ENCODE data around the gene DHRS7.
"Not testable (repeated sequence)": the region's sequence is repeated elsewhere in the genome, so short reads cannot be mapped to it uniquely, and the experiment has no call there.

DHRS7 gene

DNA sequence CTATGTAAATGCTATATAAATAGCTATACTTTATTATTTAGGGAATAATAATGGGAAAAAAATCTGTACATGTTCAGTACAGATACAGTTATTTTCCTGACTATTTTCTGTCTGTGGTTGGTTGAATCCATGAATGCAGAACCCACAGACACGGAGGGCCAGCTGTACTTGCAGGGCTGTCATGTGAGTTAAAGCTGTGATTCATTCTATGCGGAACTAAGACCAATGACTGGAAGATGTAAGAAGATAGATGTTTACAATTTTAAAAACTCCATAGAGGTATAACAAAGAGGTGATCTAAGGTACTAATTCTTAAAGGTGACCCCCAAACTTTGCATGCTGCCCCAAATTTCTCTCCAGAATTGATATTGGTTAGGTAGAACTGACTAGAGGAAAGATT is 58.9 kb downstream of the DHRS7 start:
- Histone ChIP-seq H2AFZ (ENCODE audit: low read length) (no peak overlapping the region), H3K4me1 (ENCODE audit: insufficient read depth, low read length, poor library complexity, severe bottlenecking) (peaks cover 18% of the 10 kb centered on the region), H3K4me3 (ENCODE audit: low read length, poor library complexity, severe bottlenecking) (no peak overlapping the region), H3K9me2 (replicated peaks; ENCODE audit: low read depth, low read length) (no peaks in the 10 kb centered on the region), H3K79me2 (ENCODE audit: insufficient read depth, low read length) (peaks cover 97% of the 10 kb centered on the region), H4K20me1 (ENCODE audit: insufficient read depth, low read length, poor library complexity, severe bottlenecking) (peaks cover 29% of the 10 kb centered on the region), H3F3A (ENCODE audit: low read depth) (no peaks in the 10 kb centered on the region), H3K9me3 (ENCODE audit: insufficient read depth, low read depth, low read length) (no peaks in the 10 kb centered on the region), H3K4me2 (ENCODE audit: low read depth, low read length, poor library complexity, severe bottlenecking) (no peak overlapping the region), H3K9ac (ENCODE audit: low read depth, low read length, poor library complexity, severe bottlenecking) (no peak overlapping the region), H3K27me3 (ENCODE audit: insufficient read depth, low read length, poor library complexity, severe bottlenecking) (no peaks in the 10 kb centered on the region), H3K36me3 (ENCODE audit: insufficient read depth, low read length) (peaks cover 27% of the 10 kb centered on the region)
- TF ChIP-seq, protein P1, sequence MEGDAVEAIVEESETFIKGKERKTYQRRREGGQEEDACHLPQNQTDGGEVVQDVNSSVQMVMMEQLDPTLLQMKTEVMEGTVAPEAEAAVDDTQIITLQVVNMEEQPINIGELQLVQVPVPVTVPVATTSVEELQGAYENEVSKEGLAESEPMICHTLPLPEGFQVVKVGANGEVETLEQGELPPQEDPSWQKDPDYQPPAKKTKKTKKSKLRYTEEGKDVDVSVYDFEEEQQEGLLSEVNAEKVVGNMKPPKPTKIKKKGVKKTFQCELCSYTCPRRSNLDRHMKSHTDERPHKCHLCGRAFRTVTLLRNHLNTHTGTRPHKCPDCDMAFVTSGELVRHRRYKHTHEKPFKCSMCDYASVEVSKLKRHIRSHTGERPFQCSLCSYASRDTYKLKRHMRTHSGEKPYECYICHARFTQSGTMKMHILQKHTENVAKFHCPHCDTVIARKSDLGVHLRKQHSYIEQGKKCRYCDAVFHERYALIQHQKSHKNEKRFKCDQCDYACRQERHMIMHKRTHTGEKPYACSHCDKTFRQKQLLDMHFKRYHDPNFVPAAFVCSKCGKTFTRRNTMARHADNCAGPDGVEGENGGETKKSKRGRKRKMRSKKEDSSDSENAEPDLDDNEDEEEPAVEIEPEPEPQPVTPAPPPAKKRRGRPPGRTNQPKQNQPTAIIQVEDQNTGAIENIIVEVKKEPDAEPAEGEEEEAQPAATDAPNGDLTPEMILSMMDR (conservative IDR thresholded peaks at IDR 0.05; ENCODE audit: low read length), result no peak
- TF ChIP-seq EZH2phosphoT487 (IDR thresholded peaks at IDR 0.05; ENCODE audit: borderline replicate concordance), result no peak

DNA sequence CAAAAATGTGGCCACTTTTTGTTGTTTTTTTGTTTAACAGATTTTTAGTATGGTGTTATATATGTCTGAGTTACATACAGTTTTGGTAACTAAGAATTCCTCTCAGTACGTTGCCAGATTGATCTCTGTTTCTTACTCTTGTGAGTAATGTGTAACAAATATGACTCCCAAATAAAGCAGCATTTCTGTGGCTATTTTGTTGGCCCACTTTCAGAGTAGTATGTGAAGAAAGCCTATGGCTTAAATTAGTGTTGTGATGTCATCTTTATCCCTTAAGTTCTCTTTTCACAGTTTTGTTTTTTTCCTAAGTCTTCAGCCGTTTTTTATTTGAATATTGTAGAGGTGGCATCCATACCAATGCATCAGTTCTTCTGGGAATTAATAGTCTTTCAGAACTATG is 62.8 kb downstream of the DHRS7 start:
- Histone ChIP-seq H3K4me3 (ENCODE audit: low read length, poor library complexity, severe bottlenecking) (no peak overlapping the region), H3K4me1 (ENCODE audit: insufficient read depth, low read length, poor library complexity, severe bottlenecking) (peaks cover 46% of the 10 kb centered on the region), H3K79me2 (ENCODE audit: insufficient read depth, low read length) (peaks cover 97% of the 10 kb centered on the region), H3K36me3 (ENCODE audit: insufficient read depth, low read length) (peaks cover 7% of the 10 kb centered on the region), H3K4me2 (ENCODE audit: low read depth, low read length, poor library complexity, severe bottlenecking) (peak overlapping the region; percentile 48), H3K9me3 (ENCODE audit: insufficient read depth, low read depth, low read length) (no peaks in the 10 kb centered on the region), H3K9me2 (replicated peaks; ENCODE audit: low read depth, low read length) (no peaks in the 10 kb centered on the region), H3K9ac (ENCODE audit: low read depth, low read length, poor library complexity, severe bottlenecking) (no peak overlapping the region), H4K20me1 (ENCODE audit: insufficient read depth, low read length, poor library complexity, severe bottlenecking) (peaks cover 42% of the 10 kb centered on the region), H3K27me3 (ENCODE audit: insufficient read depth, low read length, poor library complexity, severe bottlenecking) (no peaks in the 10 kb centered on the region), H2AFZ (ENCODE audit: low read length) (no peak overlapping the region), H3F3A (ENCODE audit: low read depth) (no peaks in the 10 kb centered on the region; the same call in 1 of the 2 replicates)
- TF ChIP-seq, protein P1 (conservative IDR thresholded peaks at IDR 0.05; ENCODE audit: low read length), result no peak
- no peak for TF ChIP-seq EZH2phosphoT487 (IDR thresholded peaks at IDR 0.05; ENCODE audit: borderline replicate concordance)

DNA sequence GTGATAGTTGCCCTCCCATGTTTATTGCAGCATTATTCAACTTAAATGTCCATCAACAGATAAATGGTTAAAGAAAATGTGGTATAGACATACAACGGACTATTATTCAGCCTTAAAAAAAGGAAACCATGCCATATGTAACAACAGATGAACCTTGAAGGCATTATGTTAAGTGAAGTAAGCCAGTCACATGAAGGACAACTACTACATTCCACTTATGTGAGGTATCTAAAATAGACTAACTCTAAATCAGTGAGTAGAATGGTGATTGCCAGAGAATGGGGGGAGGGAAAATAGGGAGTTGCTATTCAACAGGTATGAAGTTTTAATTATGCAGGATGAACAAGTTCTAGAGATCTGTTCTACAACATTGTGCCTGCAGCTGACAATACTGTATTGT is 63.4 kb downstream of the DHRS7 start:
- Histone ChIP-seq H3K4me1 (ENCODE audit: insufficient read depth, low read length, poor library complexity, severe bottlenecking) (peaks cover 51% of the 10 kb centered on the region), H3K4me2 (ENCODE audit: low read depth, low read length, poor library complexity, severe bottlenecking) (peak overlapping the region; percentile 48), H3K9me3 (ENCODE audit: insufficient read depth, low read depth, low read length) (no peaks in the 10 kb centered on the region), H3K4me3 (ENCODE audit: low read length, poor library complexity, severe bottlenecking) (peak overlapping the region; percentile 16), H3K79me2 (ENCODE audit: insufficient read depth, low read length) (peaks cover 98% of the 10 kb centered on the region), H3F3A (ENCODE audit: low read depth) (no peaks in the 10 kb centered on the region; the same call in 1 of the 2 replicates), H2AFZ (ENCODE audit: low read length) (no peak overlapping the region), H3K36me3 (ENCODE audit: insufficient read depth, low read length) (peaks cover 8% of the 10 kb centered on the region), H4K20me1 (ENCODE audit: insufficient read depth, low read length, poor library complexity, severe bottlenecking) (peaks cover 47% of the 10 kb centered on the region), H3K9me2 (replicated peaks; ENCODE audit: low read depth, low read length) (no peaks in the 10 kb centered on the region), H3K9ac (ENCODE audit: low read depth, low read length, poor library complexity, severe bottlenecking) (no peak overlapping the region), H3K27me3 (ENCODE audit: insufficient read depth, low read length, poor library complexity, severe bottlenecking) (no peaks in the 10 kb centered on the region)
- TF ChIP-seq, protein P1 (conservative IDR thresholded peaks at IDR 0.05; ENCODE audit: low read length), result no peak
- no peak for TF ChIP-seq EZH2phosphoT487 (IDR thresholded peaks at IDR 0.05; ENCODE audit: borderline replicate concordance)

DNA sequence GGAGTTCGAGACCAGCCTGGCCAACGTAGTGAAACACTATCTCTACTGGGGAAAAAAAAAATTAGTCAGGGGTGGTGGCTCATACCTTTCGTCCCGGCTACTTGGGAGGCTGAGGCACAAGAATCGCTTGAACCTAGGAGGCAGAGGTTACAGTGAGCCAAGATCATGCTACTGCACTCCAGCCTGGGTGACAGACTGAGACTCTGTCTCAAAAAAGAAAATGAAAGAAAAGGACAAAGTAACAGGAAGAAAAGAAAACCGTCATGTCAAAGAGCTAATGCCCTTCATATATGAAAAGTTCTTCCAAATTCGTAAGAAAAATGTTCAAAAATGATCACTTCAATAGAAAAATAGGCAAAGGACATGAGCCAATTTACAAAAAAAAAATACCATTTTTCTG is 65.3 kb downstream of the DHRS7 start:
- H3K79me2 ChIP-seq (ENCODE audit: insufficient read depth, low read length), result peaks cover 100% of the 10 kb centered on the region
- not testable (repeated sequence) for H3F3A ChIP-seq (ENCODE audit: low read depth); H3K4me3 ChIP-seq (ENCODE audit: low read length, poor library complexity, severe bottlenecking); H3K9me3 ChIP-seq (ENCODE audit: insufficient read depth, low read depth, low read length); H3K9me2 ChIP-seq (replicated peaks; ENCODE audit: low read depth, low read length); H3K27me3 ChIP-seq (ENCODE audit: insufficient read depth, low read length, poor library complexity, severe bottlenecking); H3K9ac ChIP-seq (ENCODE audit: low read depth, low read length, poor library complexity, severe bottlenecking); H3K36me3 ChIP-seq (ENCODE audit: insufficient read depth, low read length); H2AFZ ChIP-seq (ENCODE audit: low read length)
- peaks cover 53% of the 10 kb centered on the region for H4K20me1 ChIP-seq (ENCODE audit: insufficient read depth, low read length, poor library complexity, severe bottlenecking)
- peaks cover 69% of the 10 kb centered on the region for H3K4me1 ChIP-seq (ENCODE audit: insufficient read depth, low read length, poor library complexity, severe bottlenecking)
- peak overlapping the region; percentile 48 for H3K4me2 ChIP-seq (ENCODE audit: low read depth, low read length, poor library complexity, severe bottlenecking)
